ENCODE measurements around the gene CHGA.

The CHGA gene

GRCh38 chr14:92922155-92922735 lies 705 bp upstream of the CHGA start:
- TF ChIP-seq, protein P1, sequence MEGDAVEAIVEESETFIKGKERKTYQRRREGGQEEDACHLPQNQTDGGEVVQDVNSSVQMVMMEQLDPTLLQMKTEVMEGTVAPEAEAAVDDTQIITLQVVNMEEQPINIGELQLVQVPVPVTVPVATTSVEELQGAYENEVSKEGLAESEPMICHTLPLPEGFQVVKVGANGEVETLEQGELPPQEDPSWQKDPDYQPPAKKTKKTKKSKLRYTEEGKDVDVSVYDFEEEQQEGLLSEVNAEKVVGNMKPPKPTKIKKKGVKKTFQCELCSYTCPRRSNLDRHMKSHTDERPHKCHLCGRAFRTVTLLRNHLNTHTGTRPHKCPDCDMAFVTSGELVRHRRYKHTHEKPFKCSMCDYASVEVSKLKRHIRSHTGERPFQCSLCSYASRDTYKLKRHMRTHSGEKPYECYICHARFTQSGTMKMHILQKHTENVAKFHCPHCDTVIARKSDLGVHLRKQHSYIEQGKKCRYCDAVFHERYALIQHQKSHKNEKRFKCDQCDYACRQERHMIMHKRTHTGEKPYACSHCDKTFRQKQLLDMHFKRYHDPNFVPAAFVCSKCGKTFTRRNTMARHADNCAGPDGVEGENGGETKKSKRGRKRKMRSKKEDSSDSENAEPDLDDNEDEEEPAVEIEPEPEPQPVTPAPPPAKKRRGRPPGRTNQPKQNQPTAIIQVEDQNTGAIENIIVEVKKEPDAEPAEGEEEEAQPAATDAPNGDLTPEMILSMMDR (IDR thresholded peaks at IDR 0.05) = no peak

DNA sequence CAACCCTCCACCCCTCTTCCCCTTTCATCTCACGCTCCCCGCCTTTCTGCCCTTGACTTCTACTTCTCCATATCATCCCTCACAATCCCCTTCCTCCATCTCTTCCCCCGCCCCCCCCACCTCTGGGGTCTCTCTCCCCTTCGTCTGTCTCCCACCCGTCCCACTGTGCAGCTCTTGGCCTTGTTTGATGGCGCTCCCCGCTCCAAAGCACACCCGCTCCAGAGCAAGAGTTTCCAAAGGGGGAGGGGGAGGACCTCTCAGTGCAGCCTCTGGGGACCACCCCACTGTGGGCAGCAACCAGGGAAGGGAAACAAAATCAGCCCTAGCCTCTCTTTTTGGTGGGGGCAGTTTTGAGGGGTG lies 774 bp downstream of the CHGA start:
- TF ChIP-seq, protein P1 (IDR thresholded peaks at IDR 0.05) = no peak

GRCh38 chr14:92924247-92924646 lies 1.3 kb downstream of the CHGA start:
- TF ChIP-seq, protein P1 (IDR thresholded peaks at IDR 0.05) = no peak

- TF ChIP-seq, protein P1 (IDR thresholded peaks at IDR 0.05) = no peak
Measured at GRCh38 chr14:92925446-92925845, 2.5 kb downstream of the CHGA start.

DNA sequence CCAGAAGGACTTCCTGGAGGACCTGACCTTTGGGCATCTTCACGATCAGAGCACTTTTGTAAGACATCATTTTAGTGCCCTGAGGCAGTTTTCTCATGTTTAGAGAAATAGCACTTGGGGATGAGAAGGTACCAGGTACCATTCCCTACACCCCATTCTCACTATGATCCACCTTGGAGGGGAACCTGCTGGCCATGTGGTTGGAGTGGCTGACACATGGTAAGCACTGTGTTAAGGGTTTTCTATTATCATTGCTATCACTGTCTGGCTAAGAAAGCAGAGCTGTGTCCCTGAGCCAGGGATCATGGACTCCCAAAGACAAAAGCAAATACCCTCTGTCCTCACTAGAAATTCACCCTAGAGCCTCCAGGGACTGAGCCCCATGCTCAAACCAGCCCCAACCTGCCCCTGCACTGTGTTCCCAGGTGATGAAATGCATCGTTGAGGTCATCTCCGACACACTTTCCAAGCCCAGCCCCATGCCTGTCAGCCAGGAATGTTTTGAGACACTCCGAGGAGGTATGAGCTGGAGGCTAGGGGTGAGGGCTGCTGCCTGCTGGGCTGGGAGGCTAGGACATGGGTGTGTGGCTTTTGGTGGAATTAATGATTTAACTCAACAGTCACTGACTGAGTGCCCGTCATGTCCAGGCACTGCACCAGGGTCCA lies 3.4 kb downstream of the CHGA start:
- TF ChIP-seq, protein P1 (IDR thresholded peaks at IDR 0.05) = no peak

DNA sequence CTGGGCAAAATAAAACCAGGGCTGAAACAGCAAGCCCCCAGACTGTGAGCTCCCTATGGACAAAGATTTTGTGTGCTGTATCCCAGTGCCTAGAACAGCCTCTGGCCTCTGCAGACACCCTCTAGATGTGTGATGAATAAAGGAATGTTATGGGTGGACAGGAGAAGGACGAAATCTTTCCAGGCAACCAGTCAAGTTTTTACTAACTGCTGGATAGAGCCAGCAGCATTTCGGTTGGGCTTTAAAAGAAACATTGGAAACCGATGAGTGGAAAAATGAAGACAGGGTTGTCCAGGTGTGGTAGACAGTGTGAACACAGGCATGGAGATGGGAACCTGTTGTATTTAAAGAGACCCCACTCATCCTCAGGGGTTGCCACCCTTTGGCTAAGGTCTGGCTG lies 4.0 kb downstream of the CHGA start:
- TF ChIP-seq, protein P1 (IDR thresholded peaks at IDR 0.05) = no peak

GRCh38 chr14:92927349-92928257 lies 4.7 kb downstream of the CHGA start:
- TF ChIP-seq, protein P1 (IDR thresholded peaks at IDR 0.05) = no peak
